Thymus (tissue), 11 donors: ENCODE measurements around the gene GAS2L1. TPM values are rescaled to one million over a fixed set of nuclear protein-coding genes. Genes with fewer than 3 reads are reported as not detected.

Experiments
- DNase-seq, 9 donors: peaks; one replicate each; pipeline ENCODE4 v3.0.0-alpha.2; 2013; ENCODE audit warnings: low spot score in 9 of 9, low read depth in 6 of 9, missing footprints in 1 of 9
- H3K27ac ChIP-seq, 2 donors: one replicate each; pipeline ENCODE4 v1.5.1; 2013; ENCODE audit warnings: control low read depth in 1 of 2, low read depth in 1 of 2, low read length in 1 of 2, mild to moderate bottlenecking in 1 of 2, moderate library complexity in 1 of 2
- H3K27me3 ChIP-seq, 2 donors: one replicate each; pipeline ENCODE4 v1.5.1; 2013; ENCODE audit warnings: low read length in 1 of 2; ENCODE audit not compliant: control insufficient read depth in 2 of 2, insufficient read depth in 1 of 2
- H3K36me3 ChIP-seq, 2 donors: one replicate each; pipeline ENCODE4 v1.5.1; 2013; ENCODE audit warnings: low read length in 1 of 2, mild to moderate bottlenecking in 1 of 2, moderate library complexity in 1 of 2; ENCODE audit not compliant: control insufficient read depth in 2 of 2, insufficient read depth in 2 of 2
- H3K4me1 ChIP-seq, 2 donors: one replicate each; pipeline ENCODE4 v1.5.1; 2013; ENCODE audit warnings: low read length in 2 of 2; ENCODE audit not compliant: control insufficient read depth in 2 of 2, insufficient read depth in 2 of 2
- H3K4me3 ChIP-seq, 2 donors: one replicate each; pipeline ENCODE4 v1.5.1; 2013; ENCODE audit warnings: low read length in 2 of 2, control low read depth in 1 of 2, mild to moderate bottlenecking in 1 of 2
- H3K9me3 ChIP-seq, 2 donors: one replicate each; pipeline ENCODE4 v1.5.1; 2013; ENCODE audit warnings: low read length in 1 of 2, mild to moderate bottlenecking in 1 of 2; ENCODE audit not compliant: control insufficient read depth in 2 of 2, insufficient read depth in 1 of 2
- WGBS: extraction: QIAGEN DNeasy Blood & Tissue Kit; methylation state at CpG from one replicate; pipeline ENCODE4 v1.1.7; 2013; 5-methylcytosine and 5-hydroxymethylcytosine counted together
- polyA plus RNA-seq: library from polyadenylated mRNA; stranded (reverse); fragments of 200-250 nt; gene quantifications from one replicate; pipeline ENCODE4 v1.2.3, GENCODE V29; 2013
- total RNA-seq: library from RNA; stranded (reverse); fragments of 120-200 nt; gene quantifications from one replicate; pipeline ENCODE4 v1.2.4, GENCODE V29; 2013
- donor health status: healthy.

GAS2L1 gene
- total and polyA plus RNA-seq, 2 donors = 0.80 to 6.0 TPM

DNA sequence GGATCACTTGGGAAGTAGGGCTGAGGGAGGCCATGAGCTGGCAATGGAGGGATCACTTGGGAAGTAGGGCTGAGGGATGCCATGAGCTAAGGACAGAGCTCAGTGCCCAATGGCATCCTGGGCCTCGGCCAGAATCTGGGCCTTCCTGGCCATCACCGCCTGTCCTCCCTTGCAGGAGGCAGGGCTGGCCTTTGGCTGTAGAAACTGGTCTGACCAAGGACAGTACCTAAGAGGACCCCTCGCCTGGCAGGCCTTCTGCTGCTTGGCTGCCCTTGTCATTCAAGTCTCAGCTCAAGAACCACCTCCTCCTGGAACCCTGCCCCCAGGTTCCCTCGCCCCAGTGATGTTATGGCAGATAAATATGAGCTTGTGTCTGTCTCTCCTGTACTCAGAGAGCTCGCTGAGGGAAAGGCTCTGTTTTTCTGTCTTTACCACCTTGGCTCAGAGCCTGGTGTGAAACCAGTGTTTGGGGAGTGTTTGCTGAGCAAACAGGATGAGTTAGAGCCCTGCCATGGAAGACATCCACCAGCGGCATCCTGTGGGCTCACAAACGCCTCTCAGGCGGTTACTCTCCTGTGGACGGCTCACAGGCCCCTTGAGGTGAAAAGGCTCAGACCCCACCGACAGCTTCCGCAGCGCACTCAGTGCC, 28.4 kb downstream of the GAS2L1 start:
- no peak overlapping the region for H3K4me3 ChIP-seq
- H3K36me3 ChIP-seq = peaks cover 72 to 89% of the 10 kb centered on the region in 2 donors
- H3K27me3 ChIP-seq = no peaks in the 10 kb centered on the region
- no peaks in the 10 kb centered on the region for H3K9me3 ChIP-seq
- H3K27ac ChIP-seq = no peak overlapping the region
- no peak for DNase-seq
- no peaks in the 10 kb centered on the region for H3K4me1 ChIP-seq
- 96% methylated on average over 12 of the region's 12 CpGs for WGBS

DNA sequence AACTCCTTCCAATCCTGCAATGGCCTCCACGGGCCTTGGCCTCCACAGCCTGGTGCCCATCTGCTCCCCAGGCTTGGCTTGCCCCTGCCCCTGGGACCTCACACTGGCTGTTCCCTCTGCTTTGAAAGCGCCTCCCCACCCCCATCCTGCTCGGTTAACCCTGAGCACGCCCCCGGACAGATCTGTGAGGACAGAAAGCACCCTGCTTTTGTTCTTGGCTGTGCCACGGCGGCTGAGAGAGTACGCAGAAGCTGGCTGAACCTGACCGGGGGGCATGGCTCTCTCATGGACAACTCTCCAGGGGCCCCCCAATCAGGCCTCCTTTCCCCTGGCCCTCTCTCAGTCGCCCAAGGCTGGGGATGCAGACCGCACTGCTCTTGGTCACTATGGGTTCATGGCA, 29.2 kb downstream of the GAS2L1 start:
- no peaks in the 10 kb centered on the region for H3K4me1 ChIP-seq
- no peak overlapping the region for H3K4me3 ChIP-seq
- DNase-seq = no peak
- WGBS = 99% methylated on average over 11 of the region's 11 CpGs
- no peaks in the 10 kb centered on the region for H3K9me3 ChIP-seq
- H3K27me3 ChIP-seq = no peaks in the 10 kb centered on the region
- peaks cover 72 to 89% of the 10 kb centered on the region in 2 donors for H3K36me3 ChIP-seq
- H3K27ac ChIP-seq = no peak overlapping the region

DNA sequence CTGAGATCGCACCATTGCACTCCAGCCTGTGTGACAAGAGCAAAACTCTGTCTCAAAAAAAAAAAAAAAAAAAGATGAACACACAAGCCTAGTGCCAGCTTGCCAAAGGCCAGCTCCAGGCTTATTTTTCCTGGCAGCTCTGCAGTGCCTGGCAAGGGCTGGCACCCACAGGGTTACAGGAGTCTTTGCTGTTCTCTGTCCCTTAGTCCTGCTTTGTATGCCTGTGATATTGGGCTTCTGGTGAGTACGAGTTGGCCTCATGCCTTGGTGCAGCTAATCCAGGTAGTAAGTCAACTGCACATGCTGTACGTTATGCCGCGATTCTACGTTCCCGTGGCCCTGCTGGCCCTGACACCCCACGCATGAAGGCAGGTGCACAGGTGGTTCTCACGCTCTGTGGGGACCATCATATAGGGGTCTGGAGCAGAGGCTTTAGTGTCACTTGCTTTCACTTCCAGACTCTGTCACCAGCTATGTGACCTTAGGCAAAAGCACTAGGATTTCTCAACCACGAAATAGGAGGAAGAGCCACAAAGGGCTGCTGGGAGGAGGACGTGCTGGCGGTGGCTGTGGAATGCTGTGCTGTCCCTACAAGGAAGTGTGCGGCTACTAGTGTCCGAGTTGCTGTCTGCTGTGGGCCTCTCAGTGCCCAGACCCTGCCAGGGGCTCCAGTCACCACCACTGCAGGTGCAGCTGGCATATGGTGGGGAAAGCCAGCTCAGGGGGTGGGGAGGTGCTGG, 30.5 kb downstream of the GAS2L1 start:
- no peaks in the 10 kb centered on the region for H3K4me1 ChIP-seq
- DNase-seq = no peak
- whole genome bisulfite sequencing = 97% methylated on average over 14 of the region's 14 CpGs
- H3K36me3 ChIP-seq = peaks cover 72 to 89% of the 10 kb centered on the region in 2 donors
- H3K27ac ChIP-seq = no peak overlapping the region
- no peaks in the 10 kb centered on the region for H3K27me3 ChIP-seq
- no peak overlapping the region for H3K4me3 ChIP-seq
- no peaks in the 10 kb centered on the region for H3K9me3 ChIP-seq

GRCh38 chr22:29337631-29338284, 31.3 kb downstream of the GAS2L1 start:
- Histone ChIP-seq H3K4me1 (no peaks in the 10 kb centered on the region), H3K27me3 (no peaks in the 10 kb centered on the region), H3K4me3 (no peak overlapping the region), H3K36me3 (peaks cover 80 to 91% of the 10 kb centered on the region in 2 donors), H3K9me3 (no peaks in the 10 kb centered on the region), H3K27ac (no peak overlapping the region)
- DNase-seq = no peak
- 92% methylated on average over 12 of the region's 12 CpGs for WGBS

DNA sequence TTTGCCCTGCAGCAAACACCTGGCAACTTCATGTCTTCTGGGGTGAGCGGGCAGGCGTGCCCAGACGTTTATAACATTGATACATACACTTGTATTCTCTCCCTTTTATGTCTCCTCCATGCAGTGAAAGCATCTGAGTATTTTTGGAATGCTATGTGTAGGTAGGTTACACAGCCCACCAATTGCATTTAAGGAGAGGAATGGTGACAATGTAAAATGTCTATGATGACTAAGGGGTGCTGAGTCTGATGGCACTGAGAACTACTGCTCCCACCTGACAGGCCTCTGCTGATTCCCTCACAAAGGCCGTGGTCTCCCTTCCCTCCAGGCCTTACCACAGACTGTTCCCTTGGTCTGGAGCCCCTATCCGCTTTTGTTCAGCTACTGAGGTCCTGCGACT, 31.9 kb downstream of the GAS2L1 start:
- Histone ChIP-seq H3K9me3 (no peaks in the 10 kb centered on the region), H3K4me1 (no peaks in the 10 kb centered on the region), H3K27ac (no peak overlapping the region), H3K4me3 (no peak overlapping the region), H3K27me3 (no peaks in the 10 kb centered on the region), H3K36me3 (peaks cover 82 to 98% of the 10 kb centered on the region in 2 donors)
- 96% methylated on average over 6 of the region's 6 CpGs for WGBS
- DNase-seq = no peak

DNA sequence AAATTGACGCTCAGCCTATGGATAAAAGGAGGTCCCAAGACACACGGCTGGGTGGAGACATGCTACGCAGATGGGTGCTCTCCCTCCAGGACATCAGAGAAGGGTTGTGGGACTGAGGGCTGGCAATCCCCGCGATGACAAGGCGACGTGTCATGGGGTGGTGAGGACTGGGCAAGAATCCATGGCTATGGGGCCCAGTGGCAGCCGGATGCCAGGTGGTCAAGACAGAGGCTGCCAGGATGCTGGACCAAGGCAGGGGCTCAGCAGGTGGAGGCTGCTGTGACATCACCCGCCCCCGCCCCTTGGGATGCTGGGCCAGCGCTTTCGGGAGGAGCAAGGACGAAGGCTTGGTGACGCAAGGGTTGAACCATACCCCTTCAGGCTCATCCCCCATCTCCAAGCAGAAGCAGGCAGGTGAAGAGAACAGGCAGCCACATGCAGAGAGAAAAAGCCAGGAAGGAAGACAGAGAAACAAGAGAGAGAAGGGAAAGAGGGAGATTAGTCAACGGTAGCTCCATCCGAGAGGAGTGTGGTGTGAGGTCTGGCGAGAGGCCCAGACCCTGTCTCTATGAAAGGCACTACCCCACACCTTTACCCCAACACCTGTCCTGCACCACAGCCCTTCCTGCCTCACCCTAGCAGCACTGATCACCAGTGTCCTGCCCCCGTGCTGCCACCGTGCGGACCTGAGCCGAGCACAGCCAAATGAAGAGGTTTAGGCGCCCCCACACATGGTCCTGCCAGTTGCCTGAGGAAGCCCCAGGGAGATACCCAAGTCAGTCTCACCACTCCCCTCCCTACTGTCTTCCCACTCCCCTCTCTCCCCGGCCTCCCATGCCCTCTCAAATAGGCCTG, 33.2 kb downstream of the GAS2L1 start:
- Histone ChIP-seq H3K27me3 (no peaks in the 10 kb centered on the region), H3K27ac (no peak overlapping the region), H3K36me3 (peaks cover 86 to 99% of the 10 kb centered on the region in 2 donors), H3K4me3 (no peak overlapping the region), H3K4me1 (no peaks in the 10 kb centered on the region), H3K9me3 (no peaks in the 10 kb centered on the region)
- DNase-seq = no peak
- 94% methylated on average over 23 of the region's 23 CpGs for WGBS

DNA sequence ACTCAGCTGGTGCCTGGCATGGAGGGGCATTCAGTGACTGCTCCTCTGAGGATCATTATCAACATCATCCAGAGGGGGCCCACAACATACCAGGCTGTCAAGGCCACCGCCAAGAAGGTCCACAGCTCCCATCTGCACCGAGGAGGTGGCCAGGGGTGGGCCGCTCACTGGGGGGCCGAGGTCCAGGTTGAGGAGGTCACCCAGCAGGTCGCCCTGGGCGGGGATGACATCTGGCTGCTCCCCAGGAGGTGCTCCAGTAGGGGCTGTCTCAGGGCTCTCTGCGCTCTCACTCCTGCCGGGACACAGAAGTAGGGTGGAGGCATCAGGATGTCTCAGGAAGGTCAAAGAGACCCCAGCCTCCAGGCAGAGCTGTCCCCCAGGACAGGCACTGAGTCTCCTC, 34.1 kb downstream of the GAS2L1 start:
- H3K36me3 ChIP-seq = peaks cover 78 to 93% of the 10 kb centered on the region in 2 donors
- H3K4me3 ChIP-seq = no peak overlapping the region
- no peaks in the 10 kb centered on the region for H3K4me1 ChIP-seq
- no peaks in the 10 kb centered on the region for H3K9me3 ChIP-seq
- no peak for DNase-seq
- H3K27ac ChIP-seq = no peak overlapping the region
- WGBS = 99% methylated on average over 8 of the region's 8 CpGs
- no peaks in the 10 kb centered on the region for H3K27me3 ChIP-seq

- H3K4me3 ChIP-seq = no peak overlapping the region
- 97% methylated on average over 25 of the region's 25 CpGs for WGBS
- no peak overlapping the region for H3K27ac ChIP-seq
- no peaks in the 10 kb centered on the region for H3K4me1 ChIP-seq
- peaks cover 78 to 92% of the 10 kb centered on the region in 2 donors for H3K36me3 ChIP-seq
- H3K27me3 ChIP-seq = no peaks in the 10 kb centered on the region
- DNase-seq = no peak
- H3K9me3 ChIP-seq = no peaks in the 10 kb centered on the region
These were observed 34.8 kb downstream of the GAS2L1 start for GRCh38 chr22:29341056-29341848.
